ENCODE results near the gene CFAP74.

CFAP74 gene

GRCh38 chr1:1926886-1927660 is 76.5 kb downstream of the CFAP74 start:
- DNase-seq (ENCODE audit: low read depth, low spot score): no peak
- H3K4me3 ChIP-seq (ENCODE audit: low read depth, low read length): no peak overlapping the region
- in situ Hi-C loops (cut with HindIII; ENCODE audit: low sequenced_read_pairs): no loop called here
- TF ChIP-seq CTCF (IDR thresholded peaks at IDR 0.05; ENCODE audit: low read depth, low read length): no peak

- in situ Hi-C loops (cut with HindIII; ENCODE audit: low sequenced_read_pairs): no loop called here
- no peak overlapping the region for H3K4me3 ChIP-seq (ENCODE audit: low read depth, low read length)
- TF ChIP-seq CTCF (IDR thresholded peaks at IDR 0.05; ENCODE audit: low read depth, low read length): no peak
- DNase-seq (ENCODE audit: low read depth, low spot score): no peak
Observed at GRCh38 chr1:1926346-1926811, 77.2 kb downstream of the CFAP74 start.

- in situ Hi-C loops (cut with HindIII; ENCODE audit: low sequenced_read_pairs): no loop called here
- no peak for DNase-seq (ENCODE audit: low read depth, low spot score)
- no peak for TF ChIP-seq CTCF (IDR thresholded peaks at IDR 0.05; ENCODE audit: low read depth, low read length)
- H3K4me3 ChIP-seq (ENCODE audit: low read depth, low read length): no peak overlapping the region
Observed at GRCh38 chr1:1925437-1926345, 77.9 kb downstream of the CFAP74 start.

DNA sequence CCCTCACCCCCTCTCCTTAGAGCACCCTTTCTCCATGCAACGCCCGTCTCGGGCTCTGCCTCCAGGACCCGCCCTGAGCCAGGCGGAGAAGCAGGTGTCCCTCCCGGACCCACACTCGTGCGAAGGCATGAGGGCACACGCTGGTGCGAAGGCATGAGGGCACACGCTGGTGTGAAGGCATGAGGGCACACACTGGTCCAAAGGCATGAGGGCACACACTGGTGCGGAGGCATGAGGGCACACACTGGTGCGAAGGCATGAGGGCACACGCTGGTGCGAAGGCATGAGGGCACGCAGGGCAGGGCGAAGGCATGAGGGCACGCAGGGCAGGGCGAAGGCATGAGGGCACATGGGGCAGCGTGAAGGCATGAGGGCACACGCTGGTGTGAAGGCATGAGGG is 78.7 kb downstream of the CFAP74 start:
- in situ Hi-C loops (cut with HindIII; ENCODE audit: low sequenced_read_pairs): no loop called here
- no peak overlapping the region for H3K4me3 ChIP-seq (ENCODE audit: low read depth, low read length)
- DNase-seq (ENCODE audit: low read depth, low spot score): no peak
- no peak for TF ChIP-seq CTCF (IDR thresholded peaks at IDR 0.05; ENCODE audit: low read depth, low read length)

GRCh38 chr1:1924386-1924785 is 79.2 kb downstream of the CFAP74 start:
- in situ Hi-C loops (cut with HindIII; ENCODE audit: low sequenced_read_pairs): no loop called here
- DNase-seq (ENCODE audit: low read depth, low spot score): no peak
- TF ChIP-seq CTCF (IDR thresholded peaks at IDR 0.05; ENCODE audit: low read depth, low read length): no peak
- no peak overlapping the region for H3K4me3 ChIP-seq (ENCODE audit: low read depth, low read length)

DNA sequence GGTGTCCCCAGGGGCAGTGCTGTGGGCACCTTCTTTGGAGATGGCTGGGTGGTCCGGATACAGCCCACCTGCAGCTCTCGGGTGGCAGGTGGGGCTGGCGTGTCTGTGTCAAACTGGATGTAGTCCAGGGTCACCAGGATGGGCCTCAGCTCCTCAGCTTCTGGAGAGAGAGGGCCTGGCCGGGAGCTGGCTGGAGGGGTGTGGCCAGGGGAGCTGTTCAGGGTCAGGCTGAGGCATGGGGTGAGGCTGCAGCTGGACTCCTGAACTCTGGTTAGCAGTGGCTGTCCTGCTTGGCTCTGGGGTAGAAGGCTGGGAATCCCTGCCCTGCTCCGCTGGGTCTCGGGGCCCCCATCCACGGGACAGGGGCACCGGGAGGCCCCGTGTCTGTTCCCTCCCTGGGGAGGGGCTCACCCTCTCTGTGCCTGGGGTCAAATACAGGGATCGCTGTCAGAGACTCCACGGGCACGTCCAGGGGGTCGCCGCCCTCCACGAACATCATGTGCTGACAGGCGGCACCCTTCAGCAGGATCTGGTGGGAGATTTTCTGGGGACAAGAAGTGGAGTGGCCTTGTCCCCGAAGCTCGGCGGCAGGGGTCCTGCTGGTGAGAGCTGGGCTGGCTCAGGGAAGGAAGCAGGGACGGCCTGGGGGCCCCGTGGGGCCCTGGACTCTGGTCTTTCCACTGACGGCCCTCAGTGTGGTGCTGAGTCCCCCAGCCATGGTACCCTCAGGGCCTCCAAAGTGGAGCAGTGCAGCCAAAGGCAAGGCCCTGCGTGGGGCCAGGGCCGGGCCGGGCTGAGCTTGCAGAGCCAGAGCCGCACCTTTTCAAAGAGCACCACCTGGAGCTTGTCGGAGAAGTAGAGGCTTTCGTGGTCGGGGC is 80.4 kb downstream of the CFAP74 start:
- no peak for TF ChIP-seq CTCF (IDR thresholded peaks at IDR 0.05; ENCODE audit: low read depth, low read length)
- in situ Hi-C loops (cut with HindIII; ENCODE audit: low sequenced_read_pairs): no loop called here
- no peak for DNase-seq (ENCODE audit: low read depth, low spot score)
- no peak overlapping the region for H3K4me3 ChIP-seq (ENCODE audit: low read depth, low read length)

All from astrocyte of the spinal cord (primary cell).